Measurements from ENCODE around the gene HERC2. TPM values are rescaled to one million over a fixed set of nuclear protein-coding genes. Genes with fewer than 3 reads are reported as not detected.
"Not testable (repeated sequence)": the region's sequence is repeated elsewhere in the genome, so short reads cannot be mapped to it uniquely, and the experiment has no call there.

The HERC2 gene
- total RNA-seq (2021; fragmentation: NEBNext Ultra II Directional; extraction: Animal tissue kit (Norgen Biotek cat#: 25700)): 83.0 and 88.7 TPM in 2 replicates
- 79.2 and 88.7 TPM in 2 replicates for polyA plus RNA-seq (2011; rRNA removed)
- polyA plus RNA-seq (2011; cell fraction: cytosol; rRNA removed): 48.2 TPM
- 217 TPM for polyA plus RNA-seq (2011; cell fraction: nucleus; rRNA removed)
- polyA plus RNA-seq (2012, experiment 1 of 2): 51.5 to 89.8 TPM (median 88.0 TPM) in 4 replicates
- 12.5 TPM for polyA plus RNA-seq (2012, experiment 2 of 2)
- 44.3 TPM for polyA plus RNA-seq (2013, experiment 1 of 2)
- 38.8 TPM for polyA plus RNA-seq (2013, experiment 2 of 2)
- polyA minus RNA-seq (2011; rRNA and poly(A)+ RNA removed): 99.8 and 119 TPM in 2 replicates
- polyA minus RNA-seq (2011; cell fraction: cytosol; rRNA and poly(A)+ RNA removed): 59.0 TPM
- 119 TPM for polyA minus RNA-seq (2011; cell fraction: nucleus; rRNA and poly(A)+ RNA removed)
- long read RNA-seq, experiment 1, partial matches to known transcripts: 9 of 27 reads
- long read RNA-seq, experiment 1, other reads (novel, unspliced or antisense): 18 of 27 reads
- long read RNA-seq, experiment 2: 0 reads

DNA sequence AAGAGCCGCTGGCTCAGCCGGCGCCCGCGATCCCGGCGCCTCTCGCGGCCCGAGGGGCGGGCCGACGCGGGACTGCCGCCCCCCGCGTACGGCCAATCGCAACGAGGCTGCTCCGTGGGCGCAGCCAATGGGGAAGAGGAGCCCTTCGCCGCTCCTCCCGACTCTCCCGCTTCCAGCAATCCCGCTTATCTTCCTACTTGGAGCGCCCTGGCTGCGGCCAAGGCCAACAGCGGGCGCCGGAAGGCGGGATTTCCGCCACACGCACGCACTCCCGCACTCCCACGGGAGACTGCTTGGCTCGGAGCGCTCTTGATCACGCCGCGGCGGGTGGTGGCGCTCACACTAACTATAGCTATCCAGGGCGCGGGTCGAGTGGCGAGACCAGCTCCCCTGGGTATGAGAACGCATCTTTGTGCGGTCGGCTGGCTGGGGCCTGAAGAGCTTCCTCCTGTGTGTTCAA is at the start of gene HERC2:
Gene HERC2 (minus strand): TSS at position 51 of the 460 bp plus-strand sequence. CDS start 746 bp downstream, outside the sequence.
- H3K18ac ChIP-seq (ENCODE audit: extremely low read depth, low read length); H2BK15ac ChIP-seq (ENCODE audit: low read length); H4K5ac ChIP-seq (ENCODE audit: insufficient read length, low read depth, low read length); H2AFZ ChIP-seq (ENCODE audit: low read length); H3K23ac ChIP-seq (ENCODE audit: insufficient read length); H2BK5ac ChIP-seq (ENCODE audit: low read depth, low read length); H2BK120ac ChIP-seq (replicated peaks; ENCODE audit: low read depth, low read length); H2BK20ac ChIP-seq (ENCODE audit: low read length); FAIRE-seq; H3K9me3 ChIP-seq (ENCODE audit: insufficient read depth in 2 of 2, low read depth in 1 of 2, low read length in 1 of 2); H3K23me2 ChIP-seq (ENCODE audit: low read depth, low read length); H3K36me3 ChIP-seq (ENCODE audit: control insufficient read depth in 2 of 4, insufficient read depth in 4 of 4, low read length in 3 of 4); H2BK12ac ChIP-seq (ENCODE audit: low read depth, low read length); H3K56ac ChIP-seq (replicated peaks; ENCODE audit: insufficient read length, low read depth, low read length); POLR2A ChIA-PET (ENCODE audit: partially characterized antibody); H3K27ac ChIP-seq (ENCODE audit: low read depth, low read length); H4K91ac ChIP-seq (replicated peaks; ENCODE audit: insufficient read length, low read length); CTCF ChIA-PET (ENCODE audit: partially characterized antibody); DNase-seq (ENCODE audit: low read depth in 1 of 2, low spot score in 2 of 2); H2AK5ac ChIP-seq (ENCODE audit: low read depth, low read length); H4K8ac ChIP-seq (ENCODE audit: extremely low read depth, insufficient read depth, low read length); H4K20me1 ChIP-seq (replicated peaks in 1 of 2; ENCODE audit: control insufficient read depth in 1 of 2, insufficient read depth in 2 of 2, low read length in 2 of 2); H3K27me3 ChIP-seq (replicated peaks in 1 of 4; ENCODE audit: control insufficient read depth in 3 of 4, extremely low read depth in 1 of 4, insufficient read depth in 3 of 4, low read length in 3 of 4); H3K14ac ChIP-seq (ENCODE audit: insufficient read length); H3K79me1 ChIP-seq (ENCODE audit: low read depth, low read length); H3K4me1 ChIP-seq (replicated peaks in 1 of 4; ENCODE audit: control insufficient read depth in 3 of 4, insufficient read depth in 4 of 4, low read length in 3 of 4); H3K4ac ChIP-seq (replicated peaks; ENCODE audit: insufficient read length, low read depth, low read length): not testable (repeated sequence)
- peak within 1 kb of the TSS in 1 of 4 experiments; percentile 34; a peak in 1 of 7 replicates for H3K9ac ChIP-seq (replicated peaks in 1 of 4; ENCODE audit: extremely low read depth in 1 of 4, low read depth in 3 of 4, low read length in 3 of 4)
- peaks cover 0 to 12% of the 10 kb centered on the region in 2 experiments; a peak in 2 of 4 replicates for H3K79me2 ChIP-seq (ENCODE audit: control insufficient read depth in 1 of 2, insufficient read depth in 2 of 2, low read length in 2 of 2)
- peak within 1 kb of the TSS; percentile 44 to 46; a peak in 3 of 4 replicates for H3K4me2 ChIP-seq (ENCODE audit: insufficient read depth in 1 of 2, low read depth in 2 of 2, low read length in 2 of 2)
- H3K4me3 ChIP-seq (ENCODE audit: extremely low read depth in 1 of 4, insufficient read depth in 2 of 4, low read depth in 3 of 4, low read length in 4 of 4): peak within 1 kb of the TSS in 2 of 4 experiments; percentile 41 to 49; a peak in 4 of 8 replicates
- no CpG with 5 or more reads among the region's 52 CpGs for WGBS, 2 experiments (ENCODE audit: extremely low coverage in 1 of 2, insufficient coverage in 1 of 2, insufficient read length in 1 of 2, insufficient replicate concordance in 2 of 2, low coverage in 1 of 2, low lambda C conversion rate in 2 of 2, missing lambda C conversion rate in 1 of 2)
